ENCODE results near the gene SERINC5. TPM values are rescaled to one million over a fixed set of nuclear protein-coding genes. Genes with fewer than 3 reads are reported as not detected.

The SERINC5 gene
- total RNA-seq, 1 experiment from 2014 or later = 5.7 TPM

DNA sequence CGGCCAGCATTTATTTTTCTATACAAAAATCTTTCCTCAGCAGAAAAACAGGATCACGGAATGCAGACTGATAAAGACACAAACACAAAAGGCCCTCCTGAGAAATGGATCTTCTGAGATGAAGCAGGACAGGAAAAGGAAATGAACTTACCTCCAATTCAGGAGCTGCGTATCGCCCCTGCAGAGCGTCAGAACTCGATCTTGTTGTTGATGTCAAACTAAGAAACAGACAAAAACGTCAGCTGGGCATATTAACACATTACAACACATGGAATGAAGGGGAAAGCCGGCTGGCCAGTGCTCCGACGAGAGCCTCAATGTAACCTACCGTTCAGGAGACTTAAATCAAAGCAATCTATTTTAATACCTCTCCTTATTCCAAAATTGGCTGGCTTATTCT, 105.1 kb downstream of the SERINC5 start:
- H3K27ac ChIP-seq (ENCODE audit: low read length) = no peak overlapping the region
- H3F3A ChIP-seq (ENCODE audit: low read length, unreplicated experiment) = no peaks in the 10 kb centered on the region
- no peaks in the 10 kb centered on the region for H3K36me3 ChIP-seq (ENCODE audit: low read depth, low read length)
- BruUV-seq (replicated peaks) = no TSS peak
- DNase-seq (no peak), ATAC-seq (no peak)
- H3K4me3 ChIP-seq (ENCODE audit: low read length) = no peak overlapping the region
- no peak overlapping the region for H3K9ac ChIP-seq (ENCODE audit: low read length)
- H3K4me2 ChIP-seq (ENCODE audit: low read length) = no peak overlapping the region
- H3K9me2 ChIP-seq (replicated peaks; ENCODE audit: low read length) = no peaks in the 10 kb centered on the region
- H2AFZ ChIP-seq (ENCODE audit: low read length) = no peak overlapping the region
- H3K4me1 ChIP-seq (ENCODE audit: insufficient read depth, low read length) = no peaks in the 10 kb centered on the region
- no peaks in the 10 kb centered on the region for H3K27me3 ChIP-seq (ENCODE audit: low read length)
- intact Hi-C loops (cut with micrococcal nuclease) = no loop called here
- CTCF ChIA-PET = no interaction called here
- no peaks in the 10 kb centered on the region for H3K9me3 ChIP-seq (ENCODE audit: low read length)
- H3K79me2 ChIP-seq (ENCODE audit: low read length) = no peaks in the 10 kb centered on the region
- no peaks in the 10 kb centered on the region for H4K20me1 ChIP-seq (ENCODE audit: low read length)
- TF ChIP-seq CTCF (conservative IDR thresholded peaks at IDR 0.05; ENCODE audit: low read depth, low read length) (no peak), EZH2 (IDR thresholded peaks at IDR 0.05; ENCODE audit: low read length, unreplicated experiment) (no peak), EZH2phosphoT487 (IDR thresholded peaks at IDR 0.05; ENCODE audit: borderline replicate concordance, low read length) (no peak)
- POLR2A ChIA-PET (ENCODE audit: unreplicated experiment) = no interaction called here

DNA sequence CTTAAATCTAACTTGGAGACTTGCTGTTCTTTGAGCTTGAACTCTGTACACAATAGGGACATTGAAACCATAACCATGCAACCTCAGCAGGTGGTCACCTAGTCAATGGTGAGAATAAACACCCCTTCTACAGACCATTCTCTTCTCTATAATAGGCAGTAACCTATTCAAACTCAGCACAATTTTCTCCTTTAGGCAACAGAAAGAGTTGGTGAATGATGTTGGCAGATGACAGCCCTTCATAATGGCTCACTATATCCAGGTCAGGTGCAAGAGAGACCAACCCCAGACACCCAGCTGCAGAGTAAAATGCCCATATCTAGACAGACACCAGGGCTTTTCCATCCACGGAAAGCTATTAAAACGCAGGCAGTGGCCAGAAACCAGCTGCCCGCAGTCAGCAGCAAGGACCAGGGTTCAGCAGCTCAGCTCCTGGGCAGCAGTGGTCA, 106.7 kb downstream of the SERINC5 start:
- Histone ChIP-seq H3K79me2 (ENCODE audit: low read length) (no peaks in the 10 kb centered on the region), H3K4me1 (ENCODE audit: insufficient read depth, low read length) (no peaks in the 10 kb centered on the region), H3K27ac (ENCODE audit: low read length) (no peak overlapping the region), H3K4me3 (ENCODE audit: low read length) (no peak overlapping the region), H2AFZ (ENCODE audit: low read length) (no peak overlapping the region), H3K9me2 (replicated peaks; ENCODE audit: low read length) (no peaks in the 10 kb centered on the region), H3K27me3 (ENCODE audit: low read length) (no peaks in the 10 kb centered on the region), H3K36me3 (ENCODE audit: low read depth, low read length) (no peaks in the 10 kb centered on the region), H4K20me1 (ENCODE audit: low read length) (no peaks in the 10 kb centered on the region), H3K9ac (ENCODE audit: low read length) (no peak overlapping the region), H3K4me2 (ENCODE audit: low read length) (no peak overlapping the region), H3K9me3 (ENCODE audit: low read length) (no peaks in the 10 kb centered on the region), H3F3A (ENCODE audit: low read length, unreplicated experiment) (no peaks in the 10 kb centered on the region)
- ChIA-PET POLR2A (ENCODE audit: unreplicated experiment) (no interaction called here), CTCF (no interaction called here)
- intact Hi-C loops (cut with micrococcal nuclease) = no loop called here
- TF ChIP-seq CTCF (conservative IDR thresholded peaks at IDR 0.05; ENCODE audit: low read depth, low read length) = no peak
- no peak for TF ChIP-seq EZH2 (IDR thresholded peaks at IDR 0.05; ENCODE audit: low read length, unreplicated experiment)
- no peak for TF ChIP-seq EZH2phosphoT487 (IDR thresholded peaks at IDR 0.05; ENCODE audit: borderline replicate concordance, low read length)
- BruUV-seq (replicated peaks) = no TSS peak
- DNase-seq (no peak), ATAC-seq (no peak)

- no peaks in the 10 kb centered on the region for H3K4me1 ChIP-seq (ENCODE audit: insufficient read depth, low read length)
- H3K4me2 ChIP-seq (ENCODE audit: low read length) = no peak overlapping the region
- DNase-seq (no peak), ATAC-seq (no peak)
- no peaks in the 10 kb centered on the region for H3K9me2 ChIP-seq (replicated peaks; ENCODE audit: low read length)
- H3K27ac ChIP-seq (ENCODE audit: low read length) = no peak overlapping the region
- no peaks in the 10 kb centered on the region for H3K79me2 ChIP-seq (ENCODE audit: low read length)
- intact Hi-C loops (cut with micrococcal nuclease) = no loop called here
- H3K9ac ChIP-seq (ENCODE audit: low read length) = no peak overlapping the region
- H3K9me3 ChIP-seq (ENCODE audit: low read length) = no peaks in the 10 kb centered on the region
- H3K36me3 ChIP-seq (ENCODE audit: low read depth, low read length) = no peaks in the 10 kb centered on the region
- no peak overlapping the region for H2AFZ ChIP-seq (ENCODE audit: low read length)
- no peaks in the 10 kb centered on the region for H3F3A ChIP-seq (ENCODE audit: low read length, unreplicated experiment)
- TF ChIP-seq EZH2phosphoT487 (IDR thresholded peaks at IDR 0.05; ENCODE audit: borderline replicate concordance, low read length) (no peak), EZH2 (IDR thresholded peaks at IDR 0.05; ENCODE audit: low read length, unreplicated experiment) (no peak), CTCF (conservative IDR thresholded peaks at IDR 0.05; ENCODE audit: low read depth, low read length) (no peak)
- no peaks in the 10 kb centered on the region for H4K20me1 ChIP-seq (ENCODE audit: low read length)
- no peak overlapping the region for H3K4me3 ChIP-seq (ENCODE audit: low read length)
- ChIA-PET CTCF (no interaction called here), POLR2A (ENCODE audit: unreplicated experiment) (no interaction called here)
- no TSS peak for BruUV-seq (replicated peaks)
- H3K27me3 ChIP-seq (ENCODE audit: low read length) = no peaks in the 10 kb centered on the region
These were observed 108.6 kb downstream of the SERINC5 start for GRCh38 chr5:80147119-80147815.
